Sigmoid colon (tissue), 4 donors: ENCODE data around the gene TMEM82.

ENCODE experiments used
- EP300 ChIP-seq, 4 donors: sonication (generic); formaldehyde crosslinking; IDR thresholded peaks; one replicate each; pipeline ENCODE4 v1.6.1; 2017; ENCODE audit warnings: antibody characterized with exemption in 4 of 4
- POLR2A ChIP-seq, 2 donors: fragments of 450-650 bp; IDR thresholded peaks; one replicate each; pipeline ENCODE4 v1.6.1; 2016; ENCODE audit warnings: antibody characterized with exemption in 2 of 2, mild to moderate bottlenecking in 2 of 2, moderate library complexity in 2 of 2
- TF ChIP-seq, protein P1 (sequence below), 4 experiments: fragments of 450-650 bp in 3 of 4; fragments of 200-600 bp in 1 of 4; IDR thresholded peaks; one replicate each; pipeline ENCODE4 v1.5.1; 2016 to 2019; ENCODE audit warnings: antibody characterized with exemption in 4 of 4, mild to moderate bottlenecking in 3 of 4, moderate library complexity in 2 of 4

DNA sequence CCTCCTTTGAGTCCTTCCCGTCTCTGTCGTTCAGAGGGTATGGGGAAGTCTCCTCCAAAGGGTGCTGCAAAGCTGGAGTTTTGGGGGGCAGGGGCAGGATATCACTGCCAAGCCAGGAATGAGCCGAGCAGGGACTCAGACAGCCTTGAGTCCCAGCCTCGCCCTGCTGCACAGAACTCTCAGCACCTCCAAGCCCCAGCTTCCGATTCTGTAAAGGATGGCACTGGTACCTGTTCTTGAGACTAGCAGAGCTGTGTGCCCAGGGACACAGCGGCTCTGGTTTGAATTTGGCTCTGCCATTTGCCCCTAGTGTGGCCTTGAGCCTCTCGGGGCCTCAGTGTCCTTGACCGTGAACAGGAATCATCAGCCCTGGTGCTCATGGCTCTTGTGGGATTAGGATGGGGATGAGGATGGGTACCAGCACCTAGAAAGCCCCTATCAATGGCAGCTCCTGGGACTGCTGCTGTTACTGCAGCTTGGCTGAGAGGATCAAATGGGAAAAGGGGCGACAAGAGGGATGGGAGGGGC is 14.8 kb downstream of the TMEM82 start:
- TF ChIP-seq POLR2A (IDR thresholded peaks at IDR 0.05) = no peak
- no peak for TF ChIP-seq EP300 (IDR thresholded peaks at IDR 0.05)
- TF ChIP-seq, protein P1, sequence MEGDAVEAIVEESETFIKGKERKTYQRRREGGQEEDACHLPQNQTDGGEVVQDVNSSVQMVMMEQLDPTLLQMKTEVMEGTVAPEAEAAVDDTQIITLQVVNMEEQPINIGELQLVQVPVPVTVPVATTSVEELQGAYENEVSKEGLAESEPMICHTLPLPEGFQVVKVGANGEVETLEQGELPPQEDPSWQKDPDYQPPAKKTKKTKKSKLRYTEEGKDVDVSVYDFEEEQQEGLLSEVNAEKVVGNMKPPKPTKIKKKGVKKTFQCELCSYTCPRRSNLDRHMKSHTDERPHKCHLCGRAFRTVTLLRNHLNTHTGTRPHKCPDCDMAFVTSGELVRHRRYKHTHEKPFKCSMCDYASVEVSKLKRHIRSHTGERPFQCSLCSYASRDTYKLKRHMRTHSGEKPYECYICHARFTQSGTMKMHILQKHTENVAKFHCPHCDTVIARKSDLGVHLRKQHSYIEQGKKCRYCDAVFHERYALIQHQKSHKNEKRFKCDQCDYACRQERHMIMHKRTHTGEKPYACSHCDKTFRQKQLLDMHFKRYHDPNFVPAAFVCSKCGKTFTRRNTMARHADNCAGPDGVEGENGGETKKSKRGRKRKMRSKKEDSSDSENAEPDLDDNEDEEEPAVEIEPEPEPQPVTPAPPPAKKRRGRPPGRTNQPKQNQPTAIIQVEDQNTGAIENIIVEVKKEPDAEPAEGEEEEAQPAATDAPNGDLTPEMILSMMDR (IDR thresholded peaks at IDR 0.05) = no peak
